OCI-LY7 (cell line): ENCODE data around the gene GLRA3. TPM values are rescaled to one million over a fixed set of nuclear protein-coding genes. Genes with fewer than 3 reads are reported as not detected.

Source experiments
- Bru-seq: library from RNA; stranded (reverse); fragments of 400-500 nt; gene quantifications from one replicate; lab custom pipeline; 2021; lab: Mats Ljungman, UMichigan
- BruChase-seq, 2 experiments: library from RNA; stranded (reverse); fragments of 400-500 nt; gene quantifications; one replicate each; lab custom pipeline; 2021; lab: Mats Ljungman, UMichigan
- BruUV-seq: library from RNA; stranded (reverse); fragments of 400-500 nt; replicated peaks from 2 replicates; lab custom pipeline; 2021; lab: Mats Ljungman, UMichigan
- CTCF ChIA-PET: fragments of 300-600 bp; sonication (Branson Sonifier 250); formaldehyde crosslinking; loops from one replicate; lab custom pipeline; 2022; ENCODE audit warnings: antibody characterized with exemption; ENCODE audit not compliant: unreplicated experiment; lab: Charles Lee
- POLR2A ChIA-PET: fragments of 300-600 bp; sonication (Branson Sonifier 250); formaldehyde crosslinking; loops from one replicate; lab custom pipeline; 2022; ENCODE audit warnings: antibody characterized with exemption; lab: Charles Lee
- DNase-seq: peaks from one replicate; pipeline ENCODE4 v3.0.0-alpha.2; 2015; ENCODE audit warnings: low spot score
- H2AFZ ChIP-seq: fragments of 200-600 bp; sonication (generic), shearing (Covaris generic); 2 replicates; pipeline ENCODE4 v1.6.1; 2014; ENCODE audit warnings: mild to moderate bottlenecking, antibody characterized with exemption, low read length, moderate library complexity
- H3K27ac ChIP-seq: fragments of 200-600 bp; sonication (generic); 2 replicates; pipeline ENCODE4 v1.5.1; 2014; ENCODE audit warnings: mixed run types, low read depth, mild to moderate bottlenecking, moderate library complexity, low read length, inconsistent platforms; ENCODE audit not compliant: poor library complexity, severe bottlenecking
- H3K36me3 ChIP-seq: fragments of 200-600 bp; sonication (generic); 2 replicates; pipeline ENCODE4 v1.6.1; 2014; ENCODE audit warnings: mild to moderate bottlenecking, antibody characterized with exemption, low read length, moderate library complexity, mixed read lengths; ENCODE audit not compliant: insufficient read depth
- H3K4me1 ChIP-seq: fragments of 200-600 bp; sonication (generic); 2 replicates; pipeline ENCODE4 v1.5.1; 2014; ENCODE audit warnings: mild to moderate bottlenecking, low read length; ENCODE audit not compliant: insufficient read depth, poor library complexity, severe bottlenecking
- H3K4me2 ChIP-seq: fragments of 200-600 bp; sonication (generic); 2 replicates; pipeline ENCODE4 v1.6.1; 2014; ENCODE audit warnings: mild to moderate bottlenecking, low read length
- H3K4me3 ChIP-seq: fragments of 200-600 bp; sonication (generic); 2 replicates; pipeline ENCODE4 v1.5.1; 2014; ENCODE audit warnings: mild to moderate bottlenecking, low read depth, low read length; ENCODE audit not compliant: poor library complexity, severe bottlenecking
- H3K79me2 ChIP-seq: fragments of 200-600 bp; sonication (generic); 2 replicates; pipeline ENCODE4 v1.6.1; 2016; ENCODE audit warnings: low read depth, mild to moderate bottlenecking, low read length, moderate library complexity, mixed read lengths; ENCODE audit not compliant: insufficient read depth
- H3K9me2 ChIP-seq: fragments of 200-600 bp; sonication (generic); 2 replicates; pipeline ENCODE4 v1.6.1; 2016; ENCODE audit warnings: mild to moderate bottlenecking, low read length, mixed read lengths; ENCODE audit not compliant: insufficient read depth
- H3K9me3 ChIP-seq: fragments of 200-600 bp; sonication (generic); 2 replicates; pipeline ENCODE4 v1.6.1; 2014; ENCODE audit warnings: mild to moderate bottlenecking, mixed run types, low read length, mixed read lengths
- H4K20me1 ChIP-seq: fragments of 200-600 bp; sonication (generic); 2 replicates; pipeline ENCODE4 v1.6.1; 2014; ENCODE audit warnings: mild to moderate bottlenecking, antibody characterized with exemption, low read length, moderate library complexity, mixed read lengths; ENCODE audit not compliant: insufficient read depth
- EZH2phosphoT487 ChIP-seq: fragments of 200-600 bp; sonication (generic); IDR thresholded peaks from 2 replicates; pipeline ENCODE4 v1.6.1; 2018; ENCODE audit warnings: low read depth, borderline replicate concordance, mild to moderate bottlenecking, mixed run types, antibody characterized with exemption, low read length, moderate library complexity, mixed read lengths
- intact Hi-C: fragments of 100-400 bp; cut with micrococcal nuclease; formaldehyde crosslinking; loops from one replicate; pipeline ENCODE4 v1.10.0; 2022; ENCODE audit not compliant: unreplicated experiment
- long read RNA-seq: library from polyadenylated mRNA; stranded (forward); transcript quantifications from one replicate; pipeline ENCODE4 v2.0.0, GENCODE V29; 2022
- total RNA-seq, 2 experiments: library from RNA; depleted of rRNA in 1 of 2; stranded (reverse); fragments of >200 nt in 1 of 2; shearing (Covaris generic) in 1 of 2; gene quantifications; 2 replicates each; pipeline ENCODE4 v1.2.3, GENCODE V29; 2014 to 2022
- TF ChIP-seq, protein P1 (sequence below): fragments of 200-600 bp; sonication (generic); conservative IDR thresholded peaks from 2 replicates; pipeline ENCODE4 v1.5.1; 2014; ENCODE audit warnings: mild to moderate bottlenecking, antibody characterized with exemption, low read length, moderate library complexity, mixed read lengths

Gene GLRA3
- total RNA-seq (2014; rRNA removed; shearing (Covaris generic)) (0.21 and 0.92 TPM in 2 replicates), total RNA-seq (2022) (1.1 and 1.6 TPM in 2 replicates), Bru-seq, nascent RNA (percentile 39 among the genes with signal in this experiment), BruChase-seq, experiment 1, labeled RNA remaining after a 6-hour chase (percentile 30 among the genes with signal in this experiment), BruChase-seq, experiment 2, labeled RNA remaining after a 2-hour chase (percentile 35 among the genes with signal in this experiment)
- long read RNA-seq, full-length matches to known transcripts = 1 of 2 reads
- long read RNA-seq, partial matches to known transcripts = 0 of 2 reads
- long read RNA-seq, other reads (novel, unspliced or antisense) = 1 of 2 reads

GRCh38 chr4:174828845-174829701 is at the start of gene GLRA3:
GLRA3 (minus strand) TSS chr4:174829247; CDS start chr4:174828811, 436 bp downstream.
- Histone ChIP-seq H3K4me2 (peak within 1 kb of the TSS; percentile 89), H3K9me2 (no peaks in the 10 kb centered on the region), H3K9me3 (peaks cover 13% of the 10 kb centered on the region; the same call in 1 of the 2 replicates), H4K20me1 (no peaks in the 10 kb centered on the region), H3K4me1 (peaks cover 15% of the 10 kb centered on the region), H2AFZ (peak within 1 kb of the TSS; percentile 91), H3K36me3 (peaks cover 6% of the 10 kb centered on the region; the same call in 1 of the 2 replicates), H3K4me3 (peak within 1 kb of the TSS; percentile 73), H3K79me2 (peaks cover 11% of the 10 kb centered on the region), H3K27ac (peak within 1 kb of the TSS; percentile 74)
- intact Hi-C loops = loop anchor here (2.0 to 5.0 kb wide), 3 partner anchors 32 to 708 kb away; no protein-coding TSS in a partner anchor
- ChIA-PET CTCF (interaction anchor here (0.5 kb wide), 1 partner anchor 1451 kb away, joined by 3 read pairs; no protein-coding TSS in a partner anchor), POLR2A (interaction anchor here (0.6 to 1.9 kb wide), 10 partner anchors 9 to 1573 kb away, joined by 3 to 6 read pairs (median 3); no protein-coding TSS in a partner anchor)
- DNase-seq = peak; percentile 97
- BruUV-seq = no TSS peak
- TF ChIP-seq, protein P1, sequence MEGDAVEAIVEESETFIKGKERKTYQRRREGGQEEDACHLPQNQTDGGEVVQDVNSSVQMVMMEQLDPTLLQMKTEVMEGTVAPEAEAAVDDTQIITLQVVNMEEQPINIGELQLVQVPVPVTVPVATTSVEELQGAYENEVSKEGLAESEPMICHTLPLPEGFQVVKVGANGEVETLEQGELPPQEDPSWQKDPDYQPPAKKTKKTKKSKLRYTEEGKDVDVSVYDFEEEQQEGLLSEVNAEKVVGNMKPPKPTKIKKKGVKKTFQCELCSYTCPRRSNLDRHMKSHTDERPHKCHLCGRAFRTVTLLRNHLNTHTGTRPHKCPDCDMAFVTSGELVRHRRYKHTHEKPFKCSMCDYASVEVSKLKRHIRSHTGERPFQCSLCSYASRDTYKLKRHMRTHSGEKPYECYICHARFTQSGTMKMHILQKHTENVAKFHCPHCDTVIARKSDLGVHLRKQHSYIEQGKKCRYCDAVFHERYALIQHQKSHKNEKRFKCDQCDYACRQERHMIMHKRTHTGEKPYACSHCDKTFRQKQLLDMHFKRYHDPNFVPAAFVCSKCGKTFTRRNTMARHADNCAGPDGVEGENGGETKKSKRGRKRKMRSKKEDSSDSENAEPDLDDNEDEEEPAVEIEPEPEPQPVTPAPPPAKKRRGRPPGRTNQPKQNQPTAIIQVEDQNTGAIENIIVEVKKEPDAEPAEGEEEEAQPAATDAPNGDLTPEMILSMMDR = no peak
- no peak for TF ChIP-seq EZH2phosphoT487

GRCh38 chr4:174874898-174875297 is 45.9 kb upstream of the GLRA3 start:
- CTCF ChIA-PET = interaction anchor here (0.5 kb wide), 1 partner anchor 1844 kb away, joined by 6 read pairs; no protein-coding TSS in a partner anchor
- Histone ChIP-seq H4K20me1 (no peaks in the 10 kb centered on the region), H3K9me2 (no peaks in the 10 kb centered on the region), H3K9me3 (peaks cover 34% of the 10 kb centered on the region; the same call in 1 of the 2 replicates), H3K4me3 (peak overlapping the region; percentile 18), H3K79me2 (no peaks in the 10 kb centered on the region), H3K4me2 (peak overlapping the region; percentile 34), H3K36me3 (peaks cover 48% of the 10 kb centered on the region), H2AFZ (peak overlapping the region; percentile 79), H3K27ac (peak overlapping the region; percentile 66), H3K4me1 (peaks cover 31% of the 10 kb centered on the region)
- POLR2A ChIA-PET = interaction anchor here (0.6 to 2.0 kb wide), 8 partner anchors 8 to 569 kb away, joined by 3 to 7 read pairs (median 3); no protein-coding TSS in a partner anchor
- DNase-seq = peak; percentile 59
- no peak for TF ChIP-seq EZH2phosphoT487
- TF ChIP-seq, protein P1 = no peak
- intact Hi-C loops = loop anchor here (1.0 to 10.0 kb wide), 6 partner anchors 53 to 661 kb away; no protein-coding TSS in a partner anchor
- no TSS peak for BruUV-seq
